SU-DHL-6 (cell line): ENCODE results near the gene ESYT1.

ENCODE experiments used
- H2AFZ ChIP-seq: fragments of 200-600 bp; sonication (generic); 2 replicates; pipeline ENCODE4 v1.6.1; 2014; ENCODE audit warnings: low read depth, mild to moderate bottlenecking, moderate library complexity, mixed read lengths, antibody characterized with exemption, low read length; ENCODE audit not compliant: severe bottlenecking
- H3F3A ChIP-seq: fragments of 200-600 bp; shearing (Covaris generic); 2 replicates; pipeline ENCODE4 v1.6.0; 2016; ENCODE audit warnings: antibody characterized with exemption, mild to moderate bottlenecking; ENCODE audit not compliant: insufficient read depth
- H3K27ac ChIP-seq: fragments of 200-600 bp; sonication (generic); 2 replicates; pipeline ENCODE4 v1.5.1; 2016; ENCODE audit warnings: low read depth, mild to moderate bottlenecking, low read length, moderate library complexity, mixed read lengths
- H3K27me3 ChIP-seq: fragments of 200-600 bp; sonication (generic), shearing (Covaris generic); 2 replicates; pipeline ENCODE4 v1.6.0; 2014; ENCODE audit warnings: mild to moderate bottlenecking, low read length
- H3K36me3 ChIP-seq: fragments of 200-600 bp; sonication (generic); 2 replicates; pipeline ENCODE4 v1.6.1; 2014; ENCODE audit warnings: mild to moderate bottlenecking, low read length, mixed read lengths
- H3K4me2 ChIP-seq: fragments of 300-600, 200-600 bp; shearing (Covaris generic), sonication (generic); 2 replicates; pipeline ENCODE4 v1.6.0; 2014; ENCODE audit warnings: low read length, low read depth, mild to moderate bottlenecking; ENCODE audit not compliant: poor library complexity, severe bottlenecking
- H3K4me3 ChIP-seq: fragments of 200-600 bp; sonication (generic); 2 replicates; pipeline ENCODE4 v1.5.1; 2014; ENCODE audit warnings: antibody characterized with exemption, low read length, mild to moderate bottlenecking, mixed read lengths; ENCODE audit not compliant: insufficient read depth, poor library complexity, severe bottlenecking
- H3K79me2 ChIP-seq: fragments of 200-600 bp; sonication (generic); 2 replicates; pipeline ENCODE4 v1.6.1; 2014; ENCODE audit warnings: mild to moderate bottlenecking, low read length, moderate library complexity; ENCODE audit not compliant: insufficient read depth
- H3K9ac ChIP-seq: fragments of 200-600 bp; sonication (generic); 2 replicates; pipeline ENCODE4 v1.7.0; 2014; ENCODE audit warnings: mild to moderate bottlenecking, low read length
- H3K9me2 ChIP-seq: fragments of 200-600 bp; sonication (generic); replicated peaks from 2 replicates; pipeline ENCODE4 v1.6.1; 2014; ENCODE audit warnings: low read length; ENCODE audit not compliant: insufficient read depth
- H3K9me3 ChIP-seq: fragments of 200-600 bp; sonication (generic); 2 replicates; pipeline ENCODE4 v1.6.1; 2014; ENCODE audit warnings: low read length, mixed read lengths; ENCODE audit not compliant: insufficient read depth
- H4K20me1 ChIP-seq: fragments of 200-600 bp; sonication (generic); 2 replicates; pipeline ENCODE4 v1.6.1; 2014; ENCODE audit warnings: low read depth, mild to moderate bottlenecking, antibody characterized with exemption, low read length, moderate library complexity, mixed read lengths
- CTCF ChIP-seq: fragments of 200-600 bp; sonication (generic); IDR thresholded peaks from one replicate; pipeline ENCODE4 v1.5.1; 2017; ENCODE audit warnings: antibody characterized with exemption, mild to moderate bottlenecking, low read length, moderate library complexity; ENCODE audit not compliant: insufficient read depth, poor library complexity, severe bottlenecking
- EZH2phosphoT487 ChIP-seq: fragments of 200-600 bp; sonication (generic), shearing (Covaris generic); conservative IDR thresholded peaks from 2 replicates; pipeline ENCODE4 v1.6.1; 2018; ENCODE audit warnings: mild to moderate bottlenecking, antibody characterized with exemption, low read length, moderate library complexity, mixed read lengths

ESYT1 gene

GRCh38 chr12:56124133-56124532, 3.9 kb upstream of the ESYT1 start:
- H3K9me2 ChIP-seq: no peaks in the 10 kb centered on the region
- H3K9me3 ChIP-seq: no peaks in the 10 kb centered on the region
- peaks cover 25% of the 10 kb centered on the region for H3F3A ChIP-seq
- no peak overlapping the region for H3K4me3 ChIP-seq
- H3K4me2 ChIP-seq: no peak overlapping the region
- no peak overlapping the region for H2AFZ ChIP-seq
- TF ChIP-seq CTCF (no peak), EZH2phosphoT487 (no peak)
- H3K27me3 ChIP-seq: no peaks in the 10 kb centered on the region
- 0 out of 2 replicates have a peak overlapping the region, but pooled peaks have one; percentile 7 for H3K9ac ChIP-seq
- peaks cover 15% of the 10 kb centered on the region for H3K79me2 ChIP-seq
- H4K20me1 ChIP-seq: no peaks in the 10 kb centered on the region
- peak overlapping the region; percentile 27; the same call in 1 of the 2 replicates for H3K27ac ChIP-seq
- no peaks in the 10 kb centered on the region for H3K36me3 ChIP-seq

GRCh38 chr12:56126732-56127239, 1.3 kb upstream of the ESYT1 start:
- H3K9me3 ChIP-seq: no peaks in the 10 kb centered on the region
- no peaks in the 10 kb centered on the region for H3K27me3 ChIP-seq
- peak overlapping the region; percentile 50 for H3K9ac ChIP-seq
- H3K4me3 ChIP-seq: no peak overlapping the region
- H3F3A ChIP-seq: peaks cover 24% of the 10 kb centered on the region
- no peaks in the 10 kb centered on the region for H3K36me3 ChIP-seq
- H4K20me1 ChIP-seq: no peaks in the 10 kb centered on the region
- H2AFZ ChIP-seq: no peak overlapping the region
- H3K4me2 ChIP-seq: peak overlapping the region; percentile 69
- peaks cover 15% of the 10 kb centered on the region; the same call in 1 of the 2 replicates for H3K79me2 ChIP-seq
- no peak for TF ChIP-seq EZH2phosphoT487
- no peak for TF ChIP-seq CTCF
- H3K9me2 ChIP-seq: no peaks in the 10 kb centered on the region
- peak overlapping the region; percentile 83 for H3K27ac ChIP-seq

GRCh38 chr12:56127485-56127887, 581 bp upstream of the ESYT1 start:
- Histone ChIP-seq H3K36me3 (no peaks in the 10 kb centered on the region), H3K9me2 (no peaks in the 10 kb centered on the region), H3K27ac (peak overlapping the region; percentile 83), H3K79me2 (peaks cover 15% of the 10 kb centered on the region; the same call in 1 of the 2 replicates), H4K20me1 (no peaks in the 10 kb centered on the region), H3K4me3 (peak overlapping the region; percentile 26), H2AFZ (no peak overlapping the region), H3K9ac (peak overlapping the region; percentile 50), H3K4me2 (peak overlapping the region; percentile 69), H3F3A (peaks cover 24% of the 10 kb centered on the region), H3K9me3 (no peaks in the 10 kb centered on the region), H3K27me3 (no peaks in the 10 kb centered on the region)
- TF ChIP-seq EZH2phosphoT487 (no peak), CTCF (no peak)
